Retina (tissue), 1 donor: Measurements from ENCODE around the gene FIBIN.

Experiments
- DNase-seq: peaks from one replicate; pipeline ENCODE4 v3.0.0-alpha.2; 2016

FIBIN gene

GRCh38 chr11:27025312-27025955 lies 31.5 kb downstream of the FIBIN start:
- DNase-seq = no peak

GRCh38 chr11:27025957-27026733 lies 32.2 kb downstream of the FIBIN start:
- no peak for DNase-seq

- DNase-seq = no peak
These were observed 34.7 kb downstream of the FIBIN start for GRCh38 chr11:27028561-27028965.

- DNase-seq = no peak
These were observed 36.1 kb downstream of the FIBIN start for GRCh38 chr11:27029966-27030365.

GRCh38 chr11:27031754-27032153 lies 37.8 kb downstream of the FIBIN start:
- no peak for DNase-seq

- no peak for DNase-seq
These were observed 46.0 kb downstream of the FIBIN start for GRCh38 chr11:27039873-27040272.

GRCh38 chr11:27040302-27041115 lies 46.6 kb downstream of the FIBIN start, which contains the start of gene BBOX1:
Gene BBOX1 (plus strand): TSS chr11:27040815. CDS start chr11:27055431, 14,616 bp downstream.
- DNase-seq = no peak

GRCh38 chr11:27041141-27041899 lies 47.4 kb downstream of the FIBIN start:
- peak; percentile 4 for DNase-seq
